Measurements from ENCODE around the gene RPS6KA2. TPM values are rescaled to one million over a fixed set of nuclear protein-coding genes. Genes with fewer than 3 reads are reported as not detected.

Gene RPS6KA2
- total RNA-seq, 3 donors from 2014 or later (not counting 1 experiment from before 2014, with no cell fraction given) = 2.8 to 4.5 (median 2.9) TPM

- Mint-ChIP-seq H3K4me3 (no peak overlapping the region), H3K27ac (no peak overlapping the region), H3K27me3 (ENCODE audit: low read depth in 2 of 2) (peaks cover 14 to 15% of the 10 kb centered on the region in 2 donors), H3K36me3 (no peaks in the 10 kb centered on the region), H3K9me3 (no peaks in the 10 kb centered on the region), H3K4me1 (peaks cover 0 to 11% of the 10 kb centered on the region in 2 donors)
- WGBS (ENCODE audit: insufficient coverage) = 94% methylated on average over 10 of the region's 10 CpGs
- no peak for TF ChIP-seq CTCF (IDR thresholded peaks at IDR 0.05)
- H3K27me3 ChIP-seq (ENCODE audit: control insufficient read depth, insufficient read depth, low read length) = peaks cover 3% of the 10 kb centered on the region
- peaks cover 11% of the 10 kb centered on the region for H3K4me1 ChIP-seq (ENCODE audit: control insufficient read depth, insufficient read depth, low read length)
- no peak overlapping the region for H3K27ac ChIP-seq (ENCODE audit: low read length)
- no peak overlapping the region for H3K4me3 ChIP-seq (ENCODE audit: low read length)
- no peaks in the 10 kb centered on the region for H3K9me3 ChIP-seq (ENCODE audit: control insufficient read depth, insufficient read depth, low read length)
- no peak for ATAC-seq
- intact Hi-C loops (cut with micrococcal nuclease) = no loop called here
- DNase-seq = no peak
- H3K36me3 ChIP-seq (ENCODE audit: control insufficient read depth, insufficient read depth, low read length) = no peaks in the 10 kb centered on the region
Measured at GRCh38 chr6:166471797-166472260, 155.2 kb downstream of the RPS6KA2 start.

- no peak for ATAC-seq
- peaks cover 3% of the 10 kb centered on the region for H3K27me3 ChIP-seq (ENCODE audit: control insufficient read depth, insufficient read depth, low read length)
- peaks cover 20 to 21% of the 10 kb centered on the region in 2 donors for H3K27me3 Mint-ChIP-seq (ENCODE audit: low read depth in 2 of 2)
- H3K4me1 Mint-ChIP-seq = peaks cover under 1 to 14% of the 10 kb centered on the region in 2 donors
- H3K9me3 Mint-ChIP-seq = no peaks in the 10 kb centered on the region
- no peak overlapping the region for H3K27ac ChIP-seq (ENCODE audit: low read length)
- H3K36me3 Mint-ChIP-seq = no peaks in the 10 kb centered on the region
- H3K36me3 ChIP-seq (ENCODE audit: control insufficient read depth, insufficient read depth, low read length) = no peaks in the 10 kb centered on the region
- no peak for DNase-seq
- no peak overlapping the region for H3K4me3 Mint-ChIP-seq
- no peak for TF ChIP-seq CTCF (IDR thresholded peaks at IDR 0.05)
- intact Hi-C loops (cut with micrococcal nuclease) = no loop called here
- 92% methylated on average over 23 of the region's 23 CpGs for WGBS (ENCODE audit: insufficient coverage)
- H3K27ac Mint-ChIP-seq = no peak overlapping the region
- H3K4me3 ChIP-seq (ENCODE audit: low read length) = no peak overlapping the region
- peaks cover 11% of the 10 kb centered on the region for H3K4me1 ChIP-seq (ENCODE audit: control insufficient read depth, insufficient read depth, low read length)
- no peaks in the 10 kb centered on the region for H3K9me3 ChIP-seq (ENCODE audit: control insufficient read depth, insufficient read depth, low read length)
Measured at GRCh38 chr6:166470863-166471410, 156.1 kb downstream of the RPS6KA2 start.

- peaks cover 16% of the 10 kb centered on the region for H3K4me1 ChIP-seq (ENCODE audit: control insufficient read depth, insufficient read depth, low read length)
- 92% methylated on average over 20 of the region's 20 CpGs for WGBS (ENCODE audit: insufficient coverage)
- no peak overlapping the region for H3K27ac ChIP-seq (ENCODE audit: low read length)
- intact Hi-C loops (cut with micrococcal nuclease) = no loop called here
- Mint-ChIP-seq H3K4me3 (no peak overlapping the region), H3K27ac (no peak overlapping the region), H3K36me3 (no peaks in the 10 kb centered on the region), H3K9me3 (no peaks in the 10 kb centered on the region), H3K4me1 (peaks cover 7 to 19% of the 10 kb centered on the region in 2 donors), H3K27me3 (ENCODE audit: low read depth in 2 of 2) (peaks cover 23 to 28% of the 10 kb centered on the region in 2 donors)
- ATAC-seq (no peak), DNase-seq (no peak)
- H3K4me3 ChIP-seq (ENCODE audit: low read length) = no peak overlapping the region
- no peaks in the 10 kb centered on the region for H3K36me3 ChIP-seq (ENCODE audit: control insufficient read depth, insufficient read depth, low read length)
- no peaks in the 10 kb centered on the region for H3K9me3 ChIP-seq (ENCODE audit: control insufficient read depth, insufficient read depth, low read length)
- peaks cover 3% of the 10 kb centered on the region for H3K27me3 ChIP-seq (ENCODE audit: control insufficient read depth, insufficient read depth, low read length)
- no peak for TF ChIP-seq CTCF (IDR thresholded peaks at IDR 0.05)
Measured at GRCh38 chr6:166470029-166470862, 156.8 kb downstream of the RPS6KA2 start.

All from natural killer cell (primary cell).